IPS-18c (cell line): ENCODE data around the gene ATP6V0A1.

Experiments
- H3K4me3 ChIP-seq: 2 replicates; pipeline ENCODE4 v1.7.0; 2013; ENCODE audit warnings: low read depth, mild to moderate bottlenecking, low read length, moderate library complexity; ENCODE audit not compliant: insufficient read depth
- H3K9me3 ChIP-seq: one replicate; pipeline ENCODE4 v1.6.1; 2013; ENCODE audit warnings: mild to moderate bottlenecking, low read length, moderate library complexity; ENCODE audit not compliant: control insufficient read depth, insufficient read depth

ATP6V0A1 gene

GRCh38 chr17:42559075-42559474 lies 100.4 kb downstream of the ATP6V0A1 start:
- H3K9me3 ChIP-seq = no peaks in the 10 kb centered on the region
- H3K4me3 ChIP-seq = no peak overlapping the region

- no peak overlapping the region for H3K4me3 ChIP-seq
- H3K9me3 ChIP-seq = no peaks in the 10 kb centered on the region
Observed at GRCh38 chr17:42560246-42560645, 101.6 kb downstream of the ATP6V0A1 start.

GRCh38 chr17:42561897-42562387 lies 103.3 kb downstream of the ATP6V0A1 start, which contains the start of gene COASY:
TSS of gene COASY (plus strand) at chr17:42562148. CDS start at chr17:42562623, 475 bp downstream.
- H3K9me3 ChIP-seq = no peaks in the 10 kb centered on the region
- peak within 1 kb of the TSS; percentile 95 for H3K4me3 ChIP-seq

GRCh38 chr17:42562388-42563142 lies 103.9 kb downstream of the ATP6V0A1 start:
- H3K4me3 ChIP-seq = peak overlapping the region; percentile 95
- H3K9me3 ChIP-seq = no peaks in the 10 kb centered on the region

GRCh38 chr17:42563143-42563509 lies 104.4 kb downstream of the ATP6V0A1 start:
- no peaks in the 10 kb centered on the region for H3K9me3 ChIP-seq
- peak overlapping the region; percentile 95 for H3K4me3 ChIP-seq

- Histone ChIP-seq H3K4me3 (peak overlapping the region; percentile 95; the same call in 1 of the 2 replicates), H3K9me3 (no peaks in the 10 kb centered on the region)
Observed at GRCh38 chr17:42563543-42563942, 104.9 kb downstream of the ATP6V0A1 start.

GRCh38 chr17:42563950-42564349 lies 105.3 kb downstream of the ATP6V0A1 start:
- Histone ChIP-seq H3K4me3 (no peak overlapping the region), H3K9me3 (no peaks in the 10 kb centered on the region)

GRCh38 chr17:42564815-42565522 lies 106.3 kb downstream of the ATP6V0A1 start:
- H3K4me3 ChIP-seq = no peak overlapping the region
- H3K9me3 ChIP-seq = no peaks in the 10 kb centered on the region

GRCh38 chr17:42565523-42566214 lies 107.0 kb downstream of the ATP6V0A1 start:
- Histone ChIP-seq H3K9me3 (no peaks in the 10 kb centered on the region), H3K4me3 (no peak overlapping the region)

GRCh38 chr17:42566215-42566882 lies 107.7 kb downstream of the ATP6V0A1 start:
- no peaks in the 10 kb centered on the region for H3K9me3 ChIP-seq
- peak overlapping the region; percentile 77 for H3K4me3 ChIP-seq

- H3K4me3 ChIP-seq = peak within 1 kb of the TSS; percentile 77
- no peaks in the 10 kb centered on the region for H3K9me3 ChIP-seq
Observed at GRCh38 chr17:42566883-42567573, 108.3 kb downstream of the ATP6V0A1 start, which contains the start of gene MLX. TSS of gene MLX (plus strand) at chr17:42567100. CDS start at chr17:42567125, 25 bp downstream.

- H3K4me3 ChIP-seq = no peak overlapping the region
- H3K9me3 ChIP-seq = no peaks in the 10 kb centered on the region
Observed at GRCh38 chr17:42568341-42569111, 109.8 kb downstream of the ATP6V0A1 start.

GRCh38 chr17:42571435-42572225 lies 113.0 kb downstream of the ATP6V0A1 start:
- no peaks in the 10 kb centered on the region for H3K9me3 ChIP-seq
- H3K4me3 ChIP-seq = no peak overlapping the region
